Panc1 (cell line): ENCODE measurements around the gene PRR13. TPM values are rescaled to one million over a fixed set of nuclear protein-coding genes. Genes with fewer than 3 reads are reported as not detected.
A peak's percentile ranks its signal among the peaks of the same experiment; 100 is the strongest.
"Not testable (repeated sequence)": the region's sequence is repeated elsewhere in the genome, so short reads cannot be mapped to it uniquely, and the experiment has no call there.

Experiments used
- ATAC-seq: fragments of 200-7000 bp; cut with Tn5 transposase; 2 replicates; pipeline ENCODE4 v1.9.1; 2020; ENCODE audit warnings: mild to moderate bottlenecking, moderate library complexity
- BruUV-seq: library from RNA; stranded (reverse); fragments of 400-500 nt; replicated peaks from 2 replicates; lab custom pipeline; 2021; lab: Mats Ljungman, UMichigan
- CTCF ChIA-PET: fragments of 300-600 bp; sonication (Branson Sonifier 250); formaldehyde crosslinking; loops from one replicate; lab custom pipeline; 2022; ENCODE audit warnings: antibody characterized with exemption; lab: Charles Lee
- POLR2A ChIA-PET: fragments of 300-600 bp; sonication (Branson Sonifier 250); formaldehyde crosslinking; loops from one replicate; lab custom pipeline; 2022; ENCODE audit warnings: antibody characterized with exemption; lab: Charles Lee
- DNase-seq: peaks from one replicate; pipeline ENCODE4 v3.0.0-alpha.2; 2010; ENCODE audit warnings: low read depth, low spot score
- H3K27ac ChIP-seq: 2 replicates; pipeline ENCODE4 v1.5.1; 2011; ENCODE audit warnings: mild to moderate bottlenecking, low read length, inconsistent platforms
- H3K27me3 ChIP-seq: fragments of 200-500 bp; sonication (Bioruptor generic); 2 replicates; pipeline ENCODE4 v1.6.0; 2014; ENCODE audit warnings: low read length, inconsistent platforms; ENCODE audit not compliant: control insufficient read depth, insufficient read depth
- H3K36me3 ChIP-seq: fragments of 200-500 bp; sonication (Bioruptor generic); 2 replicates; pipeline ENCODE4 v1.5.1; 2014; ENCODE audit warnings: inconsistent platforms, mild to moderate bottlenecking, low read length, moderate library complexity; ENCODE audit not compliant: control insufficient read depth, insufficient read depth
- H3K4me1 ChIP-seq: 2 replicates; pipeline ENCODE4 v1.5.1; 2011; ENCODE audit warnings: inconsistent platforms, mild to moderate bottlenecking, low read length, moderate library complexity; ENCODE audit not compliant: control insufficient read depth, insufficient read depth
- H3K4me3 ChIP-seq, 2 experiments: 2 replicates each; pipeline ENCODE4 v1.5.1; 2011 to 2012; ENCODE audit warnings: low read depth in 2 of 2, low read length in 2 of 2, mild to moderate bottlenecking in 2 of 2, inconsistent platforms in 1 of 2, moderate library complexity in 1 of 2
- H3K9me3 ChIP-seq: fragments of 200-500 bp; sonication (Bioruptor generic); 2 replicates; pipeline ENCODE4 v1.5.1; 2014; ENCODE audit warnings: low read depth, mild to moderate bottlenecking, inconsistent platforms, low read length, moderate library complexity; ENCODE audit not compliant: control insufficient read depth, insufficient read depth
- CTCF ChIP-seq: fragments of 450-650 bp; IDR thresholded peaks from 2 replicates; pipeline ENCODE4 v1.5.1; 2017; ENCODE audit warnings: mild to moderate bottlenecking
- POLR2AphosphoS5 ChIP-seq: IDR thresholded peaks from 2 replicates; pipeline ENCODE4 v1.6.1; 2012; ENCODE audit warnings: mild to moderate bottlenecking, low read depth, low read length, moderate library complexity
- REST ChIP-seq, 2 experiments: IDR thresholded peaks; 2 replicates each; pipeline ENCODE4 v1.6.1; 2011 to 2012; ENCODE audit warnings: low read depth in 2 of 2, control low read depth in 1 of 2, low read length in 1 of 2, mild to moderate bottlenecking in 1 of 2, moderate library complexity in 1 of 2; ENCODE audit not compliant: insufficient read depth in 1 of 2
- SIN3A ChIP-seq: IDR thresholded peaks from 2 replicates; pipeline ENCODE4 v1.6.1; 2012; ENCODE audit warnings: low read depth, mild to moderate bottlenecking, low read length, moderate library complexity, borderline replicate concordance; ENCODE audit not compliant: insufficient read depth
- TCF7L2 ChIP-seq: IDR thresholded peaks from 2 replicates; pipeline ENCODE4 v1.6.1; 2011; ENCODE audit warnings: mild to moderate bottlenecking, low read depth, low read length, inconsistent platforms
- in situ Hi-C: cut with HindIII; loops from 2 replicates; pipeline ENCODE4 v1.10.0; 2016; ENCODE audit warnings: low sequenced_read_pairs, low pct_unique_long_range_greater_than_20kb
- intact Hi-C: fragments of 100-400 bp; cut with micrococcal nuclease; formaldehyde crosslinking; loops from one replicate; pipeline ENCODE4 v1.10.0; 2022; ENCODE audit not compliant: unreplicated experiment
- total RNA-seq: library from RNA; stranded (reverse); gene quantifications from one replicate; pipeline ENCODE4 v1.2.1, GENCODE V29; 2021; ENCODE audit not compliant: unreplicated experiment

Gene PRR13
- total RNA-seq, 1 experiment from 2014 or later: 454 TPM

GRCh38 chr12:53413485-53414204 lies 27.9 kb upstream of the PRR13 start:
- DNase-seq (no peak), ATAC-seq (no peak)
- no peaks in the 10 kb centered on the region for H3K27me3 ChIP-seq
- H3K4me1 ChIP-seq: peaks cover 6% of the 10 kb centered on the region; the same call in 1 of the 2 replicates
- no peak overlapping the region for H3K27ac ChIP-seq
- peaks cover 29% of the 10 kb centered on the region for H3K36me3 ChIP-seq
- POLR2A ChIA-PET: no interaction called here
- no peak overlapping the region for H3K4me3 ChIP-seq
- intact Hi-C loops (no loop called here), in situ Hi-C loops (no loop called here)
- H3K9me3 ChIP-seq: no peaks in the 10 kb centered on the region
- no TSS peak for BruUV-seq
- no peak for TF ChIP-seq REST (IDR thresholded peaks at IDR 0.05; ENCODE audit: insufficient read depth in 1 of 2, low read depth in 2 of 2, low read length in 1 of 2)
- no peak for TF ChIP-seq TCF7L2
- TF ChIP-seq POLR2AphosphoS5: no peak
- TF ChIP-seq SIN3A: no peak
- no peak for TF ChIP-seq CTCF
- CTCF ChIA-PET: no interaction called here

GRCh38 chr12:53414756-53415417 lies 26.6 kb upstream of the PRR13 start:
- ATAC-seq (no peak), DNase-seq (no peak)
- ChIA-PET POLR2A (no interaction called here), CTCF (interaction anchor here (0.6 kb wide), 1 partner anchor 16 kb away, joined by 4 read pairs; no protein-coding TSS in a partner anchor)
- no TSS peak for BruUV-seq
- peaks cover 8% of the 10 kb centered on the region for H3K4me1 ChIP-seq
- H3K27ac ChIP-seq: no peak overlapping the region
- intact Hi-C loops: no loop called here
- no peak for TF ChIP-seq SIN3A
- TF ChIP-seq CTCF: no peak
- TF ChIP-seq POLR2AphosphoS5: no peak
- TF ChIP-seq REST (IDR thresholded peaks at IDR 0.05; ENCODE audit: insufficient read depth in 1 of 2, low read depth in 2 of 2, low read length in 1 of 2): no peak
- no peak for TF ChIP-seq TCF7L2
- no peak overlapping the region for H3K4me3 ChIP-seq
- in situ Hi-C loops: no loop called here
- H3K27me3 ChIP-seq: no peaks in the 10 kb centered on the region
- no peaks in the 10 kb centered on the region for H3K9me3 ChIP-seq
- peaks cover 24% of the 10 kb centered on the region for H3K36me3 ChIP-seq

- POLR2A ChIA-PET, in situ Hi-C loops, H3K9me3 ChIP-seq, DNase-seq, H3K4me3 ChIP-seq, BruUV-seq, H3K27ac ChIP-seq, CTCF ChIA-PET, intact Hi-C loops, H3K27me3 ChIP-seq: not testable (repeated sequence)
- Histone ChIP-seq H3K36me3 (peaks cover 22% of the 10 kb centered on the region), H3K4me1 (peaks cover 16% of the 10 kb centered on the region)
- ATAC-seq: peak; percentile 27; the same call in 1 of the 2 replicates
Observed at GRCh38 chr12:53415752-53416389, 25.7 kb upstream of the PRR13 start.
